Tibial nerve (tissue), 4 donors: ENCODE results near the gene CBLL1. TPM values are rescaled to one million over a fixed set of nuclear protein-coding genes. Genes with fewer than 3 reads are reported as not detected.

Source experiments
- DNase-seq, 2 donors: peaks; one replicate each; pipeline ENCODE4 v3.0.0-alpha.2; 2019; ENCODE audit warnings: low spot score in 2 of 2
- H3K27ac ChIP-seq, 4 donors: fragments of 200-600 bp; sonication (generic) in 3 of 4; one replicate each; pipeline ENCODE4 v1.5.1; 2017 to 2019; ENCODE audit warnings: mild to moderate bottlenecking in 1 of 4
- H3K27me3 ChIP-seq, 2 donors: fragments of 200-600 bp; sonication (generic) in 1 of 2; one replicate each; pipeline versions ENCODE4 v1.5.1 to v1.6.0; 2017 to 2019
- H3K36me3 ChIP-seq, 3 donors: fragments of 200-600 bp; sonication (generic); one replicate each; pipeline ENCODE4 v1.5.1; 2018 to 2019
- H3K4me1 ChIP-seq, 4 donors: fragments of 200-600 bp; sonication (generic) in 3 of 4; one replicate each; pipeline ENCODE4 v1.5.1; 2017 to 2019
- H3K4me3 ChIP-seq, 4 donors: fragments of 200-600 bp; sonication (generic) in 3 of 4; one replicate each; pipeline ENCODE4 v1.5.1; 2017 to 2019; ENCODE audit warnings: mild to moderate bottlenecking in 1 of 4, moderate library complexity in 1 of 4
- H3K9me3 ChIP-seq, 4 donors: fragments of 200-600 bp; sonication (generic) in 3 of 4; one replicate each; pipeline ENCODE4 v1.5.1; 2017 to 2019
- CTCF ChIP-seq, 5 experiments: fragments of 200-600 bp in 3 of 5; fragments of 450-650 bp in 2 of 5; sonication (generic) in 3 of 5; IDR thresholded peaks; one replicate each; pipeline ENCODE4 v1.5.1; 2016 to 2019; ENCODE audit warnings: antibody characterized with exemption in 5 of 5, mild to moderate bottlenecking in 3 of 5, moderate library complexity in 2 of 5
- EP300 ChIP-seq, 2 donors: sonication (generic); formaldehyde crosslinking; IDR thresholded peaks; one replicate each; pipeline ENCODE4 v1.6.1; 2017; ENCODE audit warnings: antibody characterized with exemption in 2 of 2, mild to moderate bottlenecking in 1 of 2
- POLR2A ChIP-seq, 2 donors: fragments of 450-650 bp; IDR thresholded peaks; one replicate each; pipeline ENCODE4 v1.6.1; 2017; ENCODE audit warnings: antibody characterized with exemption in 2 of 2, mild to moderate bottlenecking in 2 of 2, moderate library complexity in 2 of 2
- WGBS, 2 donors: methylation state at CpG; one replicate each; pipeline ENCODE4 v1.1.5; 2018; 5-methylcytosine and 5-hydroxymethylcytosine counted together
- total RNA-seq, 4 donors: library from RNA; depleted of rRNA; stranded (reverse); fragments of >200 nt; gene quantifications; one replicate each; pipeline ENCODE4 v1.1.0, GENCODE V29; 2016

Gene CBLL1
- total RNA-seq, 4 donors from 2014 or later: 16.0 to 24.9 (median 17.9) TPM

GRCh38 chr7:107711301-107711700, 32.6 kb upstream of the CBLL1 start:
- H3K4me1 ChIP-seq: no peaks in the 10 kb centered on the region
- TF ChIP-seq CTCF (IDR thresholded peaks at IDR 0.05) (no peak), POLR2A (IDR thresholded peaks at IDR 0.05) (no peak), EP300 (IDR thresholded peaks at IDR 0.05) (no peak)
- WGBS, 2 donors: 79 to 88% methylated on average over 1 of the region's 1 CpG
- no peak overlapping the region for H3K27ac ChIP-seq
- no peaks in the 10 kb centered on the region for H3K9me3 ChIP-seq
- no peaks in the 10 kb centered on the region for H3K36me3 ChIP-seq
- H3K4me3 ChIP-seq: no peak overlapping the region
- no peak for DNase-seq
- no peaks in the 10 kb centered on the region for H3K27me3 ChIP-seq

GRCh38 chr7:107712025-107712424, 31.9 kb upstream of the CBLL1 start:
- Histone ChIP-seq H3K27me3 (no peaks in the 10 kb centered on the region), H3K4me1 (no peaks in the 10 kb centered on the region), H3K4me3 (no peak overlapping the region), H3K27ac (no peak overlapping the region), H3K36me3 (no peaks in the 10 kb centered on the region), H3K9me3 (no peaks in the 10 kb centered on the region)
- DNase-seq: no peak
- WGBS, 2 donors: 69 to 75% methylated on average over 1 of the region's 1 CpG
- TF ChIP-seq POLR2A (IDR thresholded peaks at IDR 0.05) (no peak), CTCF (IDR thresholded peaks at IDR 0.05) (no peak), EP300 (IDR thresholded peaks at IDR 0.05) (no peak)

GRCh38 chr7:107712896-107713295, 31.0 kb upstream of the CBLL1 start:
- WGBS, 2 donors: 95 to 100% methylated on average over 1 of the region's 1 CpG
- Histone ChIP-seq H3K27me3 (no peaks in the 10 kb centered on the region), H3K4me1 (no peaks in the 10 kb centered on the region), H3K9me3 (no peaks in the 10 kb centered on the region), H3K4me3 (no peak overlapping the region), H3K27ac (no peak overlapping the region), H3K36me3 (no peaks in the 10 kb centered on the region)
- TF ChIP-seq EP300 (IDR thresholded peaks at IDR 0.05): no peak
- no peak for TF ChIP-seq CTCF (IDR thresholded peaks at IDR 0.05)
- TF ChIP-seq POLR2A (IDR thresholded peaks at IDR 0.05): no peak
- DNase-seq: no peak

GRCh38 chr7:107715531-107715930, 28.4 kb upstream of the CBLL1 start:
- 85% methylated on average over 6 of the region's 6 CpGs for WGBS, 2 donors
- DNase-seq: no peak

More at GRCh38 chr7:107715531-107715930, 28.4 kb upstream of the CBLL1 start:
- no peaks in the 10 kb centered on the region for H3K9me3 ChIP-seq
- no peaks in the 10 kb centered on the region for H3K4me1 ChIP-seq
- no peak overlapping the region for H3K27ac ChIP-seq
- no peaks in the 10 kb centered on the region for H3K36me3 ChIP-seq
- H3K4me3 ChIP-seq: no peak overlapping the region
- TF ChIP-seq EP300 (IDR thresholded peaks at IDR 0.05): no peak
- no peak for TF ChIP-seq POLR2A (IDR thresholded peaks at IDR 0.05)
- TF ChIP-seq CTCF (IDR thresholded peaks at IDR 0.05): no peak
- no peaks in the 10 kb centered on the region for H3K27me3 ChIP-seq
